Ovary (tissue), 9 donors: ENCODE results near the gene ACSF3. TPM values are rescaled to one million over a fixed set of nuclear protein-coding genes. Genes with fewer than 3 reads are reported as not detected.
A peak's percentile ranks its signal among the peaks of the same experiment; 100 is the strongest.

ENCODE experiments used
- DNase-seq, 5 donors: peaks; one replicate each; pipeline ENCODE4 v3.0.0-alpha.2; 2019 to 2020
- H3K27ac ChIP-seq, 2 donors: fragments of 200-600 bp; one replicate each; pipeline versions ENCODE4 v1.5.1 to v1.8.0; 2019 to 2022
- H3K27me3 ChIP-seq: fragments of 200-600 bp; one replicate; pipeline ENCODE4 v1.8.0; 2022
- H3K36me3 ChIP-seq: fragments of 200-600 bp; sonication (generic); one replicate; pipeline ENCODE4 v1.5.1; 2019
- H3K4me1 ChIP-seq: one replicate; pipeline ENCODE4 v1.8.1; 2013; ENCODE audit warnings: mild to moderate bottlenecking, moderate library complexity; ENCODE audit not compliant: insufficient read depth
- H3K4me3 ChIP-seq: fragments of 200-600 bp; sonication (generic); one replicate; pipeline ENCODE4 v1.5.1; 2017
- H3K9me3 ChIP-seq, 2 donors: fragments of 200-600 bp in 1 of 2; sonication (generic) in 1 of 2; one replicate each; pipeline versions ENCODE4 v1.5.1 to v1.8.1; 2013 to 2019; ENCODE audit warnings: mild to moderate bottlenecking in 1 of 2, moderate library complexity in 1 of 2
- CTCF ChIP-seq, 3 donors: fragments of 450-650 bp in 2 of 3; fragments of 200-600 bp in 1 of 3; IDR thresholded peaks; one replicate each; pipeline versions ENCODE4 v1.5.1 to v1.8.0; 2016 to 2022; ENCODE audit warnings: antibody characterized with exemption in 3 of 3, mild to moderate bottlenecking in 1 of 3
- EP300 ChIP-seq: sonication (generic); formaldehyde crosslinking; IDR thresholded peaks from one replicate; pipeline ENCODE4 v1.6.1; 2017; ENCODE audit warnings: antibody characterized with exemption
- POLR2A ChIP-seq: fragments of 450-650 bp; IDR thresholded peaks from one replicate; pipeline ENCODE4 v1.6.1; 2017; ENCODE audit warnings: antibody characterized with exemption, mild to moderate bottlenecking, moderate library complexity
- WGBS, 3 donors: extraction: QIAGEN DNeasy Blood & Tissue Kit in 1 of 3; methylation state at CpG; one replicate each; pipeline versions ENCODE4 v1.1.5 to v1.1.7; 2013 to 2017; 5-methylcytosine and 5-hydroxymethylcytosine counted together
- intact Hi-C, 4 donors: fragments of 100-400 bp; cut with DNase I; formaldehyde crosslinking; loops; one replicate each; pipeline versions ENCODE4 v1.11.0 to v1.15.1; 2022 to 2023
- polyA plus RNA-seq, 2 donors: library from polyadenylated mRNA; stranded (reverse); fragments of 200-250 nt in 1 of 2; fragments of 350-450 nt in 1 of 2; fragmentation: Illumina TruSeq in 1 of 2; extraction: RNeasy Lipid Tissue Mini Kit (QIAGEN cat#74804) in 1 of 2; gene quantifications; one replicate each; pipeline ENCODE4 v1.2.3, GENCODE V29; 2013 to 2014
- total RNA-seq, 7 donors: library from RNA; depleted of rRNA in 2 of 7; stranded (reverse); fragments of >200 nt in 2 of 7; fragmentation: NEBNext Ultra II Directional in 3 of 7; extraction: Animal tissue kit (Norgen Biotek cat#: 25700) in 3 of 7; gene quantifications; one replicate each; pipeline versions ENCODE4 v1.1.0 to v1.2.4, GENCODE V29; 2016 to 2023
- donor health status: DM: no; HTN: no; CAD: no; lungs with moderate emphysema.
- donor health status: DM: no; HTN: no; CAD: no.
- donor health status: Bipolar disorder and iron deficiency.
- donor health status: DM: yes; HTN: yes; CAD: no.
- donor health status: DM: no; HTN: no; CAD: no.
- donor health status: DM: yes; HTN: yes; CAD: no.

ACSF3 gene
- total and polyA plus RNA-seq, 9 donors, result 16.2 to 40.9 (median 28.0) TPM

- Histone ChIP-seq H3K27me3 (no peaks in the 10 kb centered on the region), H3K4me3 (no peak overlapping the region), H3K36me3 (no peaks in the 10 kb centered on the region), H3K4me1 (no peaks in the 10 kb centered on the region), H3K9me3 (no peaks in the 10 kb centered on the region), H3K27ac (no peak overlapping the region)
- WGBS, 3 donors, result 87% methylated on average over 26 of the region's 26 CpGs
- intact Hi-C loops, result no loop called here
- no peak for TF ChIP-seq POLR2A
- TF ChIP-seq EP300, result no peak
- no peak for TF ChIP-seq CTCF (IDR thresholded peaks at IDR 0.05)
- DNase-seq, result no peak
Measured at GRCh38 chr16:89112377-89113151, 18.9 kb downstream of the ACSF3 start.

- no peaks in the 10 kb centered on the region for H3K27me3 ChIP-seq
- 91 to 92% (median 92%) methylated on average over 12 of the region's 12 CpGs for WGBS, 3 donors
Measured at GRCh38 chr16:89113152-89113547, 19.5 kb downstream of the ACSF3 start.

GRCh38 chr16:89113661-89114060 is 20.0 kb downstream of the ACSF3 start:
- H3K36me3 ChIP-seq, result no peaks in the 10 kb centered on the region
- DNase-seq, result peak in 1 of 5 donors; percentile 30

More at GRCh38 chr16:89113152-89113547, 19.5 kb downstream of the ACSF3 start:
- H3K4me1 ChIP-seq, result no peaks in the 10 kb centered on the region
- no peak overlapping the region for H3K27ac ChIP-seq
- H3K4me3 ChIP-seq, result no peak overlapping the region
- H3K36me3 ChIP-seq, result no peaks in the 10 kb centered on the region
- DNase-seq, result no peak
- no peak for TF ChIP-seq CTCF (IDR thresholded peaks at IDR 0.05)
- no peak for TF ChIP-seq EP300
- no peak for TF ChIP-seq POLR2A
- H3K9me3 ChIP-seq, result no peaks in the 10 kb centered on the region
- intact Hi-C loops, result no loop called here

More at GRCh38 chr16:89113661-89114060, 20.0 kb downstream of the ACSF3 start:
- TF ChIP-seq POLR2A (no peak), CTCF (IDR thresholded peaks at IDR 0.05) (no peak), EP300 (no peak)
- Histone ChIP-seq H3K4me3 (no peak overlapping the region), H3K27ac (no peak overlapping the region), H3K4me1 (peaks cover 5% of the 10 kb centered on the region), H3K9me3 (no peaks in the 10 kb centered on the region), H3K27me3 (no peaks in the 10 kb centered on the region)
- WGBS, 3 donors, result 95 to 96% (median 95%) methylated on average over 26 to 27 of the region's 27 CpGs
- intact Hi-C loops, result no loop called here
